Measurements from ENCODE around the gene PTPRJ.
"Not testable (repeated sequence)": the region's sequence is repeated elsewhere in the genome, so short reads cannot be mapped to it uniquely, and the experiment has no call there.

- not testable (repeated sequence) for TF ChIP-seq CTCF (IDR thresholded peaks at IDR 0.05); EZH2 (IDR thresholded peaks at IDR 0.05; ENCODE audit: borderline replicate concordance, insufficient read depth, low read depth, low read length, poor library complexity, severe bottlenecking)
These were observed 28.9 kb upstream of the PTPRJ start for GRCh38 chr11:47951504-47951903.
